NCI-H2196 treated with DMSO at 0.1 percent for 48 hours (cell line): Measurements from ENCODE around the gene PPM1B.
"Not testable (repeated sequence)": the region's sequence is repeated elsewhere in the genome, so short reads cannot be mapped to it uniquely, and the experiment has no call there.

Experiments
- DNase-seq: peaks from one replicate; lab custom pipeline; 2025; ENCODE audit not compliant: unreplicated experiment; lab: John Stamatoyannopoulos, UW

Gene PPM1B

GRCh38 chr2:44197816-44198215, 29.1 kb downstream of the PPM1B start:
- DNase-seq = no peak

GRCh38 chr2:44200011-44200410, 31.3 kb downstream of the PPM1B start:
- no peak for DNase-seq

GRCh38 chr2:44200759-44201158, 32.1 kb downstream of the PPM1B start:
- DNase-seq = no peak

- no peak for DNase-seq
Observed at GRCh38 chr2:44201648-44202165, 33.0 kb downstream of the PPM1B start.

GRCh38 chr2:44203542-44203941, 34.9 kb downstream of the PPM1B start:
- DNase-seq = no peak

- DNase-seq = no peak
Observed at GRCh38 chr2:44205169-44205568, 36.5 kb downstream of the PPM1B start.

GRCh38 chr2:44207102-44207501, 38.4 kb downstream of the PPM1B start:
- no peak for DNase-seq

GRCh38 chr2:44207648-44208047, 39.0 kb downstream of the PPM1B start:
- DNase-seq = not testable (repeated sequence)

- no peak for DNase-seq
Observed at GRCh38 chr2:44210362-44210761, 41.7 kb downstream of the PPM1B start.

GRCh38 chr2:44211183-44211582, 42.5 kb downstream of the PPM1B start:
- no peak for DNase-seq

- no peak for DNase-seq
Observed at GRCh38 chr2:44212302-44212701, 43.6 kb downstream of the PPM1B start.

- DNase-seq = no peak
Observed at GRCh38 chr2:44215827-44216226, 47.2 kb downstream of the PPM1B start.

GRCh38 chr2:44218771-44219170, 50.1 kb downstream of the PPM1B start:
- DNase-seq = no peak

GRCh38 chr2:44226753-44227152, 58.1 kb downstream of the PPM1B start:
- no peak for DNase-seq

GRCh38 chr2:44230378-44230777, 61.7 kb downstream of the PPM1B start:
- no peak for DNase-seq

- DNase-seq = no peak
Observed at GRCh38 chr2:44233450-44234128, 64.9 kb downstream of the PPM1B start.

- DNase-seq = no peak
Observed at GRCh38 chr2:44237221-44237620, 68.5 kb downstream of the PPM1B start.

GRCh38 chr2:44242904-44243303, 74.2 kb downstream of the PPM1B start:
- DNase-seq = no peak

- DNase-seq = peak; percentile 77
Observed at GRCh38 chr2:44244135-44244871, 75.6 kb downstream of the PPM1B start.

GRCh38 chr2:44245083-44245861, 76.6 kb downstream of the PPM1B start:
- peak; percentile 40 for DNase-seq

- DNase-seq = no peak
Observed at GRCh38 chr2:44246436-44246835, 77.8 kb downstream of the PPM1B start.
